TTC549 (cell line): ENCODE measurements around the gene C20orf204.

Source experiments
- FAIRE-seq: peaks from 2 replicates; lab custom pipeline; 2012; peaks lifted over from hg19 to GRCh38; lab: Jason Lieb, UNC

C20orf204 gene

DNA sequence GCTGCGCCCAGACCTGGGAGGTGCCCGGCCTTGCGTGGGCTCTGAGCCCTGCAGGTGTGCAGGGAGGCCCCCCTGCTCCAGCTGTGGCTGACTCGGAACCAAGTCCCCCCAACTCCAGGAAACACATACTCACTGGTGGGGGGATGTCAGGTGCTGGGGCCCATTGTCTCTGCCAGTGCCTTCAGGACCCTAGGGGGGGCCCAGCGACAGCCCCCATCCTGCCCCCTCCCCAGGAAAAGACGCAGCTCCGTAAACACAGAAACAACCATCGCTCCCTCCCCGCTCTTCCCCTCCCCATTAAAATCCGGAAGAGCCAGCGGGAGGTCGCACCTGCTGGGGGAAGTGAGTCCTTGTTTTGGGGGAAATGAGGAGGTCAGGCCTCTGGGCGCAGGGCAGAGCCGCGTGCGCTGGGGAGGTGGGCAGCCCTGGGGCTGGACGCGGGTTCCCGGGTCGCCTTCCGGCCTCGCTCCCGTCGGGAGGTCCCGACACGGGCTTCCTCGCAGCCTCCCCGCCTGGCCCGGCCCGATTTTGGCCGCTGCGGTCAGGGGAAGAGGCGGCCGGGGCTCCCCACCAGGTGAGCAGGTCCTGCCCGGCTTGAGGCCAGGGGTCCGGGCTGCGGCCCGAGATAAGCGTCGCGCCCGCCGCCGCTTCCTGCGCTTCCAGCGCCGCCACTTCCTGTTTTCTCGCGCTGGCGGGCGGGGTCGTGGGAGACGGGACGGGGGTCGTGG lies 6.2 kb downstream of the C20orf204 start:
- no peak for FAIRE-seq

DNA sequence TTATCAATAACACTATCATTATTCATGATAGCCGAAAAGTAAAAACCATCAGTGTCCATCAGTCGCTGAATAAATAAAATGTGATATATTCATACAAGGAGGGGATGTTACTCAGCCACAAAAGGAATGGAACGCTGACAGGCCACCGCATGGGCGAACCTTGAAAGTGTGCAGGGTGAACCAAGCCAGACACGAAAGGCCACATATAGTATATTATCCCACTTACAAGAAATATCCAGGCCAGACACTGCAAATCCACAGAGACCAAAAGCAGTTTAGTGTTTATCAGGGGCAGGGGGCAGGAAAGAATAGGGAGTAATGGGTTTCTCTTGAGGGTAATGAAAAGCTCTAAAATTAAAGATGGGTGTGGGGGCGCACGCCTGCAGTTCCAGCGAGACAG lies 7.8 kb downstream of the C20orf204 start:
- FAIRE-seq: no peak

DNA sequence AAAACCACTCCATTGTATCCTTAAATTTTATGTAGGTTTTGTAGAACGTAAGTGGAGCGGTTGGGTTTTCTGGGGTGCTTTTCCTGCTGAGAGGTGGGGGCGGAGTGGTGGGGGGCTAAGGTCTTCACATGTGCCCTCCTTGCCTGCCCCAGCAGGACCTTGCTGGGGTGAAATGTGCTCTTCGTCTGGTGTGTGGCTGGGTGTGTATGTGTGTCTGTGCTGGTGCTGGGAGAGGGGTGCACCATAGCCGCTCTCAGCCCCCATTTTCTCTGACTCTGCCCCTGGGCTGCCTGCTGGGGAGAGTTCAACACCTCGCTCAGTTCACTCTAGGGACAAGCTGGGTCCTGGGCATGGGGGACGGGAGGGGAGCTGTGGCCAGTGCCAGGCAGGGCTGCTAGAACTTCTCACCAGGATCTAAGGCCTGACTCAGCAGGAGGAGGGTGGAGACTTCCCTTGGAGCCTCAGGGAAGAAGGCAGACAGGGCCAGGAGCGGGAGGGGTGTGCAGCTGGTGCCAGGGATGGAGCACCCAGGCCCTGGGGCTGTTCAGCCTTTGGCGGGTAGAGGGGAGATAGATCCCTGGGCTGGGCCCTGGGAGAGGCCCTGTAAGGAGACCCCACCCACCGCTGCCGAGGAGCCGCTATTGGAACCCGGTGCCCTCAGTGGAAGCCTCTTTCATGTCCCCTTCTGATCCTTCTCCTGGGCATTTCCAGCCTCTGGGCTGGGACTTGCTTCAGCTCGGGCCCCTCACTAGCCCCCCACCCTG lies 8.7 kb downstream of the C20orf204 start:
- FAIRE-seq: no peak

DNA sequence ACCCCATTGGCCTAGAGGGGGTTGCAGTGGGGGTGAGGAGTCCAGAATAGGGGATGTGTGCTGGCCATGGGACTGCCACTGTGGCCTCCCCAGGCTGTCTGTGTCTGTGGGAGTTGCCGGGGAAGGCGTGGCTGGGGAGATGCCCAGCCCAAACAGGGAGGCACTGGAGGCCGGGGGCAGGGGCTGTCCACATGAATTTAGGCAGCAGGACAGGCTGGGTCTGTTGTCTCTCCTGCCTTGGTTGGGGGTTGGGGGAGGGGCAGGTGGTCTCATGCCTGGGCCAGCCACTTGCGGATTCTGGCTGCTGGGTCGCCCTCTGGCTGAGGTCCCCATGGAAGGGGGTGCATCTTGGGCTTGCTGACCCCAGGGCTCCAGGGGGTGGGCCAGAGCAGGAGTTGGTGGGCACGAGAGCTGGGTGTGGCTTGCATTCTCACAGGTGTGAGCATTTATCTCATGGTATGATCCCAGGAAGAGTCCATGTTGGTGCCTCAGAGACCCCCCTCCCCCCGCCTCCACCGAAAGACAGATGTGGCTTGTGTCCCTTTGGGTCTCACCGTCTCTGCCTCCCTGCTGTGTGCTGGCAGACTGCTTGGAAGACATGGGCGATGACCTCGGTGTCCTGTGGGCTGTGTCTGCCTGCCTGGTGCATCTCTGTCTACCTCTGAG lies 9.5 kb downstream of the C20orf204 start:
- no peak for FAIRE-seq

DNA sequence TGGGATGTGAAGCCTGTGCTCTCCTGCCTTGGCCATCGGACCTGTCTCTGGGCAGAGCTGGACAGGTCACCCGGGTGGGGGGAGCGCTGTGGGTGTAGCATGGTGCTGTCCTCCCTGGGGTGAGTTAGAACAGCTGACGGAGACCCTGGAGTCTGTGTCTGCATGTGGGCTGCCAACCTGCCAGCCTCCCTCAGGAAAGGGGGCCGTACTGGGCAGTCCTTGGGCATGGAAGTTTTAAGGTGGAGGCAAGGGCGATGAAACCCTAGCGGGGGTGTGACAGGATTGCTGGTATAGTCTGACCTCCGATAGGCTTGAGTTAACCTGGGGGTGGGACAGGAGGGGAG lies 11.0 kb downstream of the C20orf204 start:
- no peak for FAIRE-seq

DNA sequence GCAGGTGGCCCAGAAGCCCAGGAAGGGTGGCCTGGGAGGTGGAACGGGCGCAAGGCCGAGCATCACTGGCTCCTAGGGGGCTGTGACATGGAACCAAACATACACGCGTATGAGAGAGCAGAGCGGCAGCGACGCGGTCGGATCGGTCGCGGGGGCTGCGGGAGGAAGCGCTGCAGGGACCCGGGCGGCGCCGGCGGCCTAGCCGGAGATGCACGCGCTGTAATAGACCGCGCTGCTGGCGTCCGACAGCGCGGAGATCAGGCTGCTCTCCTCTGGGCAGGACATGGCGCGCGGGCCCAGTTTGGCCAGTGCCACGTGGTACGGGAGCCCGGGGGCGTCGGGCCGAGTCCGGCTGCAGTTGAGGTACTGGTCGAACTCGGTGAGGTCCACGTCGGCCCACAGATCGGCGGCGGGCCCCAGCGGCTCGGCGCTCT lies 12.0 kb downstream of the C20orf204 start:
- no peak for FAIRE-seq

DNA sequence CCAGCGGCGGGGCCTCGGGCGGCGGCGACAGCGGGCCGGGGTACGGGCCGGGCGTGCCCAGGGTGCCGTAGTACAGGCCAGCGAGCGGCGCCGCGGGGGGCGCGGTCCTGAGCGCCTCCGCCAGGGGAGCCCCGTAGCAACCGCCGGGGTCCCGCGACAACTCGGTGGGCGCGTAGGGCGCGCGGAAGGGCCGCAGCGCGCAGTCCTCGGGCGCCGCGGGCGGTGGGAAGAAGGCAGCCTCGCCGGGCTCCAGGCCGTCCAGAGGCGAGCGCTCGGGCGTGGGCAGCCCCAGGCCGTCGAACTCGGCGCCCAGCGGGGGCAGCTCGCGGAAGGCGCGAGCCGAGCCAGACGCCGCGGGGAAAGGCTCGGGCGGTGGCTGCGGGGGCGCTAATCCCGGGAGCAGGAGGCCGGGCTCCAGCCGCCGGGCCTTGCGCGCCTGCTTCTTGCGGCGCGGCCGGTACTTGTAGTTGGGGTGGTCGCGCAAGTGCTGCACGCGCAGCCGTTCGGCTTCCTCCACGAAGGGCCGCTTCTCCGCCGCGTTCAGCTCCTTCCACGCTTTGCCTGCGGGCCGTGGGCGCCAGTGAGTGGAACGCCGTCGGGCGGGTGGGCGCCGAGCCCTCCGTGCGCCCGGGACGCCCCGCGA lies 12.5 kb downstream of the C20orf204 start:
- no peak for FAIRE-seq

DNA sequence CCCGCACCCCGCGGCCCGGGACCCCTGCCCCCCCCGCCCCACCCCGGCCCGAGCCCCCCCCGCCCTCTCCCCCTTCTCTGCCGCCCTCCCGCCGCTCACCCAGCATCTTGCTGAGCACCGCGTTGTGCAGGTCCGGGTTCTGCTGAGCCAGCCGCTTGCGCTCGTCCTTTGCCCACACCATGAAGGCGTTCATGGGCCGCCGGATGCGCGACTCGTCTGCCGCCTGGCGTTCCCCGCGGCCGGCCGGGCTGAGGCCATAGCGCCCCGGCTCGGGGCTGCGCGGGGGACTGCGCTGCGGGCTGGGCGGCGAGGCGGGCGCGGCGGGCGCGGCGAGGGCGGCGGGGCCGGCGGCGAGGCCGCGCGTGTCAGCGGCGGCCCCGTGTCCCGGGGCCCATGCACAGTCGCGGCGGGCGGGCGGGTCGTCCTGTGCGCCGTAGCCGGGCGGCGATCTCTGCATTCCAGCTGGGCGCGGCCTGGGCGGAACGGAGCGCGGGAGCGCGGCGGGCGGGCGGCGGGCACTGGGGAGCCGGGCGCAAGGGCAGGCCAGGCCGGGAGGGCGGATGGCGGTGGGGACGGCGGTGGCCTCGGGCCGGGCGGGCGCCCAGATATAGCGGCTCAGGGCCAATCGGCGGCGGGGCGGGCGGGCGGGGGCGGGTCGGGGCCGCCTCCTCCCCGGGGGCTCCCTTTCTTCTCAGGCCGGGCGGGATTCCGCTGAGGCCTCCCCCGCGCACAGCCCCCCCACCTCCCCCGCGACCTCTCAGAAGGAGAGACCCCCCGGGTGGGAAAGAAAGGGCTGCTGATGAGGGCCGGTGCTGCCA lies 13.3 kb downstream of the C20orf204 start, which contains the start of gene SOX18:
TSS of gene SOX18 (minus strand) at position 580 of the 818 bp plus-strand sequence. CDS start at position 457, 123 bp downstream.
- FAIRE-seq: no peak

DNA sequence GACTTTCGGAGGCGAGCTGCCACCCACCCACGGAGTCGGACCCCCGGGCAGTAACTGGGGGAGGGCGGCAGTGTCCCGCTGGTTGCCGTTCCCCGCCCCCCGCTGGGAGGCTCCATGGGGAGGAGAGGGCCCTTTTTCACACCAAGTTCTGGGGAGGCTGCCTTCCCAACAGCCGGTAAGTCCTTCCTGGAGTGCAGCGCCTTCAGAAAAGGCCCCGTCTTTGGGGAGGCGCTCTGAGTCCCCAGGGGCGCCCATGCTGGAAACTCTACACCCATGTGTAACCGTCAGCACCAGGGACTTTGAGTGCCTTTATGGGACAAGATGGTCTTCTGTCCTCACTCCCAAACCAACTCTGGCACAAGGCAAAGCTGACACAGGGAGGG lies 13.9 kb downstream of the C20orf204 start:
- no peak for FAIRE-seq

DNA sequence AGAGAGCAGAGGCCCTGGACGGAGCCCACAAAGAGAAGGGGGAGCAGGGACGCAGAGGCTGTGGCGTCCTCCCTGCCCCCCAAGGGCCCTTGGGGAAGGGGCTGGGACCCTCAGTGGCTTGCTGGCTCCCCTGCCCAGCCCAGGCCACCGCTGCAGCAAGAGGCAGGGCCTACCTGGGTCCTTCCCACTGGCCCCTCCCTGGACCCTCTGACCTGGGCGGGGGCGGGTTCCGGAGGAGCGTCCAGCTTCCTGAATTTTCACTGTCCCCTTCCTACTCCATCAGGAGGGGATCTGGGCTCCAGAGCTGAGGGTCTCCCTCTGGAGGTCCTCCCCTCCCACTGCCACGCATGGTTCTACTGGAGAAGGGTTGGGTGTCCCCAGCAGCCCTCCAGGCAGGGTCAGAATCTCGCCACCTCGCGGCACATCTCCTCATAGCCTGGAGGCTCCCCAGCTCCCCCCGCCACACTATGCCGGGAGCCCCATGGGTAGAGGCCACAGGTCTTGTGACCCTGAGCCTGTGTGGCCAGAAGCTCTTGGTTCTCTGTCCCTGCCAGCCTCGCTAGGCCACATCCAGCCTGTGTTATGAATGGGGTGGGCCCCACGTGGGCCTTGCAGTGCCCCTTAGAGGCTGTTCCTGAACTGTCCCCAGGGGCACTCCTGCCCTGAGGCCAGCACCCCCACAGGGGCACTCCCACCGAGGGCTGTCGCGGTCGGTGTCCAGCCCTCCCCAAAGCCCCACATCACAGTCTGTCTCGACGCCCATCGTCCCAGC lies 14.5 kb downstream of the C20orf204 start:
- FAIRE-seq: no peak

DNA sequence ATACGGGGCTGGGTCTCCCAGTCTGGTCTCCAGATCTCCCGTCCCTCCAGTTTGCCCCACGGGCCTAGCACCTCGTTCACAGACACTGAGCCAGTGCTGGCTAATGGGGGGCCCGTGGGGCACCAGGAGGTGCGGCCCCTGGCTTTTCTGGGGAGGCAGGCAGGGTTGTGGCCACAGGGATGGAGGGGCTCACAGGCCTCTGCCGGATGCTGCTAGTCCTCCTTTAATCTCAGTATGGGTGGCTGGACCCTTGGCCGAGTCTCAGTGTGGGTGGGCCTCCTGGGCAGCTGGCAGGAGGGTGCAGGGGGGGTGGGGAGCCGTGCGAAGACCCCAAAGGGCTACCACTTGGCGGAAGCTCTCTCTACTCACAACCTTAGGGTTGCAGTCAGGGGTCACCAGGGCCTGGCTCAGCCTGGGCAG lies 15.1 kb downstream of the C20orf204 start:
- FAIRE-seq: no peak

DNA sequence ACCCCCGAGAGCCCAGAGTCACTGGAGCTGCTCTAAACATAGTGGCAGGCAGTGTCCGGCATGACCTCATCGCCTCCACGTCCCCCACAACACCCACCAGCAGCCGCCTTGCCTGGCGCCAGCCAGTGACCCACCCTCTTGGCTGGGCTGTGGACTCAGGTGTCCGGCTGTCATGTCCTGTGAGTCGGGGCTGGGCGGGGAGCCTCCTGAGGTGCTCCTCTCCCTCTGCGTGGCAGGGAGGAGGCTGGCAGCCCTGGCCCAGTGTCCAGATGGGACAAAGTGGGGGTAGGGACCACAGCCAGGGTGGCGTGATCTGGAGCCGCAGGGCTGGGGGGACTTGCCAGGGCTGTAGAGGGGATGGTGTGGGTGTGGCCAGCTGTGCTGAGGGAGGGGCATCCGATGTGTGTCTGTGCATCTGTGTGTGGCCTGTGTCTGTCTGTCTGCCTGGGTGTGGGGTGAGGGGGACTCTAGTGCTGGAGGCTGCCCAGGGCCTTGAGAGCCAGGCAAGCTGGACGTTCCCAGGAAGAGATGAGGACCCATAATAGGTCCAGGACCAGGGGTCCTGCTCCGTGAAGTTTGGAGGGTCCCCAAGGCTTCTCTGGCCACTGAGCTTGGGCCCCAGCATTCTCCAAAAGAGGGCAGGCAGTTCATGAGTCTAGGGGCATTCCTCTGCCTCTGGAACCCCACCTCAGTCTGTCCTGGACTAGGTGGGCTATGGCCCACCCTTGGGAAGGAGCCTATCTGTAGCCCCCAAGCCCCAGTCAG lies 15.8 kb downstream of the C20orf204 start:
- no peak for FAIRE-seq

DNA sequence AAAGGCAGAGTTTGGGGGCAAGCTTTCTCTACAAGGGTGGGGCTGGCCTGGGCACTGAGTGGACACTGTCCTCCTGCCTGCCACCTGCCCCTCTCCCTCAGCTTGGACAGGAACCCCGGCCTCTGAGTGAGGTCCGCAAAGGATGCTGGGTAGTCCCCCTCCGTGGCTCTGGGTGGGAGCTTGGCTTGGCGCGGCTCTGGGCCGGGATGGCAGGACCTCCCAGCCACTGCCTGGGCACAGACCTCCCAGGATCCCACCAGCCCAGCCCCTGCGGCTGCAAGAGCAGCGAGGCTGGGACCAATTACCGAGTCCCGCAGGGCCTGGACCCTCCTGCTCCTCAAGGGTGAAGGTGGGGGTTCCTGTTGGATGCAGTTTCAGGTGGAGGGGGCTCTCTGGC lies 16.3 kb downstream of the C20orf204 start:
- FAIRE-seq: no peak

DNA sequence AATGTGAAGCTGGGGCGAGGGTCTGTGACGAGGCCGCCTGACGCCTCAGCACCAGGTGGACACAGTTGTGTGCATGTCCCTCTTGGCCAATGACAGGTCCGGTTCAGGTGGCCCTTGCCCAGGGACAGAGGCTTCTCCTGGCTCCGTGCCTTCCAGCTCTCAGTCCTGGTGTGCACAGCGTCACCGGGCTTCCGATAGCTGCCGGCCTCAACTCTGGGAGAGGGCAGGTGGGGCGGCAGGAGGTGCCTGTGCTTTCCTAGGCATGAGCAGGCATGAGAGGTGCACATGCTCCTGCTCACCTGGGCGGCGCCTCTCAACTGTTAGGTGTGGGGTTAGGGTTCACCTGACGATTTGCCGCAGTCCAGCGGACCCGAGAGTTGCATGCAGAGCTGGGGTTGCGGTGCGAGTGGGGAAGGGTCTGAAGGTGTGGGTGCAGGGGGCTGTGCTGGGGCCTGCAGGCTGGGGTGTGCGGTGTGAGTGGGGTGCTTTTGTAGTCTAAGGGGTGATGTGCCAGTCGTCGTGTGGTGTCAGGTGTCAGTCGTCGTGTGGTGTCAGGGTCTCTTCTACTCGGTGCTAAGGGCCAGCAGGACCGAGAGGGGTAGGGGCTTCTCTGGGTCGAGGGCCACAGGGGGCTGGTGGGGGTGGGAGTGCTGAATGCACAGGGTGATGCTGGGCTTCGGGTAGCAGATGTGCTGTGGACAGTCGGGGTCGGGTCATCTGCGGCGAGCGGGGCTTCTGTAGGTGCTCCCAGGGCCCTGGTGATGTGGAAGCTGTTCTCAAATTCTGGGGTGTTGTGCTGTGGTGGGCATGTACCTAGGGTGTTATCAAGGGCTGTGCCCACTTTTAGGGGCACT lies 17.2 kb downstream of the C20orf204 start:
- no peak for FAIRE-seq

DNA sequence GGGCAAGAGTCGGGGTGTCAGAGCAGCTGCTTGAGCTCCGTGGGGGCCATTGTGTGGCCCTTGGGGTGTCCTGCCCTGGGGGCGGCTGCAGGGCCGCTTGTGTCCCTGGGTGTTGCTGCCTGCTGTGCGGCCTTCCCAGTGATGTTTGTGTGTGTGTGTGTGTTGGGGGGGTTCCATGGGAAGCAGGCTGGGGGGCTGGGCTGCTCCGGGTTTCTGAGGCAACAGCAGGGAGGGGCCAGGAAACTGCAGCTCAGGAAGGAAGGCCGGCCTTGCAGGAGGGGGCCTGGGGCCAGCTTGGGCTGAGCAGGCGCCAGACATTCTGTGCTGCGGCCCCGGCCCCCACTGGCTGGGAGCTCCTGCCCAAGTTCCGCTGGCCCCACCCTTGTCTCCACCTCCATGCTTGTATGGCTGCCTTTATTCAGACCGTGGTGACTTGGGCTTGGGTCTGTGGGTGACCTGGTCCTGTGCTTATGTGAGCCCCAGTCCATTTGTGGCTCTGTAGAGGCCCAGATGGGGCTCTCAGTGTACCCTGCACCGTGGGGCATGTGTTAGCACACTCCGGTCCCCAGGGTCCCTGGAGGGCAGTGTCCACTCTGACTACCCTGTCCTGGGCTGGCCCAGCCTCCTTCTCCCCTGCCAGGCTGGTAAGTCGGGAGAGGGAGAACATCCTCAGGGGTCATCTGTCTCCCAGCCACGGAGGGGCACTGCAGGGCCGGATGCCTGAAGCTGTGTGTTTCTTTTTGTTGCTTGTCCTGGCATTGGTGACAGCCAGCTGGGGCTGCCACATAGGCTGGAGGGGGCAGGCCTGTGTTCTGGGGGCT lies 18.1 kb downstream of the C20orf204 start:
- FAIRE-seq: no peak

DNA sequence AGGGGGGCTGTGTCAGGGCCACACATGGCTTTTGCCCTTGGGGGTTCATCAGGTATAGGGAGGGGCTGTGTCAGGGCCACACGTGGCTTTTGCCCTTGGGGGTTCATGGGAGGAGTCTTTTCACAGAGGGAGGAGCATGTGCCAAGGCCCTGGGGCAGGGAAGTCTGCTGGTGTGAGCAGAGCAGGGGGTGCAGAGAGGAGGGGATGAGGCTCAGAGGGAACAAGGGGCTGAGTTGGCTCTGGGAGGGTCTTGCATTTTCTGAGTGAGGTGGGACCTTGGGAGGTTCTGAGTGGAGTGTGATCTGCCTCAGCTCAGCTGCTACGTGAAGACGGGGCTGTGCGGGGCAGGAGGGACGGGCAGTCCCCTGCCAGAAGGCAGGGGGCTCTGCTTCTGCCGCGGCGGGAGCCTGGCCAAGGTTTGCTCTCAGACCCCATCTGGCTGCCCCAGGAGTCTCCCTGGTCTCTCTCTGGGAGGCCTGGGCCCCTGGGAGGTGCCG lies 19.5 kb downstream of the C20orf204 start:
- no peak for FAIRE-seq

DNA sequence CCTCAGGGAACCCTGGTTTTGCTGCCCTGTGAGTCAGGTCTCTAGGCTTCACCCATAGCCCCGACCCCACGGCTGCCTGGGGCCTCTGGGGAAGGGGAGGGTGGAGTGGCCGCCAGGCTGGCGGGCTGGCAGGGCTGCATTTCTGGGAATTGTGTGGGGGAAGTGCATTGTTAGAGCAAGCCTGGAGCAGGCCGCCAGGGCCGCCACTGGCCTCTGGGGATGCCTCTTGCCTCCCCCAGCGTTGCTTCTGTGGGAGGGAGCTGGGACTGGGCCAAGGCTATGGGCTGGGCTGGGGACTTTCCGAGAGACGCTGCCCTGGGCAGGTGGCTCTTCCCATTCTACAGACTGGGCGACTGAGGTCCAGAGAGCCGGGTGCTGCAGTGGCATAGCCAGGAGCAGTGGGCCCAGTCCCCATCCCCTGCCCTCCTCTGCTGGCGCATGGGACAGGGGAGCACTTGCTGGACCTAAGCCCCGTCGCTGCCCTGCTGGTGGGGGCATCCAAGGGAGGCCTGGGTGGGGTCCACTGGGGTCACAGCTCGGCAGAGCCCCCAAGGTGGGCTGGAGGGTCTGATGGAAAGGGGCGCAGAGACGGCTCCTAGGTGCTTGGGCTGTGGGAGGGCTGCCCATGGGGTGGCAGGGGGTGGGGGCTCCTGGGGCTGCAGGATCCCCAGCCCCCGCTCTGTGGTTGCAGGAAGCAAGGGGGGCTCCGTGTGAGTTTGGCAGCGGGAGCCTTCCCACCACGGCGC lies 20.1 kb downstream of the C20orf204 start:
- no peak for FAIRE-seq

DNA sequence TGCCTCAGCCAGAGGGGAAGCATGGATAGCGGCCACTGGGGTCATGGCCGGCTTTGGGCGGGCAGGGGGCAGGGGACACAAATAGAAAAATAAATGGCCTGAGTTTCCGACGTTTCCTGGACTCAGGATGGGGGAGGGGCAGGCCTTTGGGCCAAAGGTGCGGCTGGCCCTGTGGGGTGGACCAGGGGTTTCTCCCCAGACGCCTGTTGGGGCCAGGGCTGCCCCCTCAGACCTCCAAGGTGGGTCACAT lies 20.6 kb downstream of the C20orf204 start:
- no peak for FAIRE-seq
